HPDE6-E6E7 (cell line): Measurements from ENCODE around the gene ELMOD3.
"Not testable (repeated sequence)": the region's sequence is repeated elsewhere in the genome, so short reads cannot be mapped to it uniquely, and the experiment has no call there.

Experiments used
- DNase-seq: peaks from one replicate; pipeline ENCODE4 v3.0.0; 2011; ENCODE audit warnings: missing footprints; ENCODE audit errors: extremely low spot score

Gene ELMOD3

GRCh38 chr2:85376291-85377065 is 21.9 kb downstream of the ELMOD3 start:
- no peak for DNase-seq

- no peak for DNase-seq
Measured at GRCh38 chr2:85377083-85377482, 22.5 kb downstream of the ELMOD3 start.

- no peak for DNase-seq
Measured at GRCh38 chr2:85378257-85378656, 23.7 kb downstream of the ELMOD3 start.

GRCh38 chr2:85380048-85380447 is 25.5 kb downstream of the ELMOD3 start:
- DNase-seq, result no peak

GRCh38 chr2:85383151-85383550 is 28.6 kb downstream of the ELMOD3 start:
- DNase-seq, result not testable (repeated sequence)

GRCh38 chr2:85383850-85384249 is 29.3 kb downstream of the ELMOD3 start:
- DNase-seq, result no peak

- no peak for DNase-seq
Measured at GRCh38 chr2:85385746-85386145, 31.2 kb downstream of the ELMOD3 start.

- no peak for DNase-seq
Measured at GRCh38 chr2:85387754-85388153, 33.2 kb downstream of the ELMOD3 start.

- no peak for DNase-seq
Measured at GRCh38 chr2:85388878-85389538, 34.4 kb downstream of the ELMOD3 start.

- DNase-seq, result peak; percentile 49
Measured at GRCh38 chr2:85390941-85391669, 36.5 kb downstream of the ELMOD3 start.

- no peak for DNase-seq
Measured at GRCh38 chr2:85393836-85394235, 39.3 kb downstream of the ELMOD3 start.

- no peak for DNase-seq
Measured at GRCh38 chr2:85394261-85394681, 39.7 kb downstream of the ELMOD3 start.

- no peak for DNase-seq
Measured at GRCh38 chr2:85394976-85395375, 40.4 kb downstream of the ELMOD3 start.

- no peak for DNase-seq
Measured at GRCh38 chr2:85395912-85396475, 41.4 kb downstream of the ELMOD3 start.

GRCh38 chr2:85396531-85397470 is 42.2 kb downstream of the ELMOD3 start:
- DNase-seq, result no peak

GRCh38 chr2:85397925-85398331 is 43.4 kb downstream of the ELMOD3 start:
- DNase-seq, result no peak

- DNase-seq, result no peak
Measured at GRCh38 chr2:85398426-85399182, 44.0 kb downstream of the ELMOD3 start.

- DNase-seq, result no peak
Measured at GRCh38 chr2:85399183-85399455, 44.5 kb downstream of the ELMOD3 start.

- no peak for DNase-seq
Measured at GRCh38 chr2:85400023-85400422, 45.5 kb downstream of the ELMOD3 start.
